Measurements from ENCODE around the gene SCAPER.
"Not testable (repeated sequence)": the region's sequence is repeated elsewhere in the genome, so short reads cannot be mapped to it uniquely, and the experiment has no call there.

Gene SCAPER

DNA sequence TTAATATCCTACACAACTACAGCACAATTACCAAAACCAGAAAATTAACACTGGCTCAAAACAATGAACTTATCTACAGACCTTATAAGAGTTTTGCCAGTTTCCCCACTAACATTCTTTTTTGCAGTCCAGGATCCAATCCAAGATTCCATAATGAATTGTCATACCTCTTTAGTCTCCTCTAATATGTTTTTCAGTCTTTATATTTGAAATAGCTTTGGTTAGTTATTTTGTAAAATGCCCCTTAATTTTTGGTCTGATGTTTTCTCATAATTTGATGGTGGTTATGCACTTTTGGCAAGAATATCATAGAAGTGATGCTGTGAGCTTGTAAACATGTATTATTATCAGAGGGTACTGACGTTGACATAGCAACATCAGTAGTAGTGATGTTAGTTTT is 444.3 kb downstream of the SCAPER start:
- DNase-seq: no peak

DNA sequence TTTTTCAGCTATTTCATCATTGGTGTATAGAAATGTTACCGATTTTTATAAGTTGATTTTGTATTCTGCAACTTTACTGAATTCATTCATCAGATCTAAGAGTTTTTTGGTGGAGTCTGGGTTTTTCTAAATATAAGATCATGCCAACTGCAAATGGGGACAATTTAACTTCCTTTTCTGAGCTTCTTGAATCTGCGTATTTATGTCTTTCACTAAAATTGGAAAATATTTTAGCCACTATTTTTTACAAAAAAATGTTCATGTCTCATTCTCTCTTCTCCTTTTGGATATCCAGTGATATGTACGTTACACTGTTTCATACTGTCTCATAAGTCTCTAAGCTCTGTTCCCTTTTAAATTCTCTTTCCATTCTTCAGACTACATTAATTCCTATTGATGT is 444.8 kb downstream of the SCAPER start:
- DNase-seq: no peak

DNA sequence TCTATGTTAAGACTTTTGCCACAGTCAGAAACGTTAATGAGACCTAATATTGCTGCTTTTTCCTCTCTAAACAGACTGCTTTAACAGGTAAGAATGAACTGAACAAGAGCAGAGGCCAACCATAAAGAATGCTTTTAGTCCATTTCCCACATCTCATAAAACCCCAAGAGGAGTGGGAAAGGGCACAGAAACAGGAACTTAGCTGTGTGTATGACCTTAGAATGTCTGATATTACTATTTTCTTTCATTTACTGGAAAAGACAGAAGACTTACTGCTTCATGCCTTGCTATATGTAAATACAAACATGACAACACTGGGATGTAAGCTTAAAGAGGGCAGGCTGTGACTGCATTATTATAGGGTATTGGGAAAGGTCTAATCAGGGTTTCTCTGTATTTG is 453.6 kb downstream of the SCAPER start:
- no peak for DNase-seq

DNA sequence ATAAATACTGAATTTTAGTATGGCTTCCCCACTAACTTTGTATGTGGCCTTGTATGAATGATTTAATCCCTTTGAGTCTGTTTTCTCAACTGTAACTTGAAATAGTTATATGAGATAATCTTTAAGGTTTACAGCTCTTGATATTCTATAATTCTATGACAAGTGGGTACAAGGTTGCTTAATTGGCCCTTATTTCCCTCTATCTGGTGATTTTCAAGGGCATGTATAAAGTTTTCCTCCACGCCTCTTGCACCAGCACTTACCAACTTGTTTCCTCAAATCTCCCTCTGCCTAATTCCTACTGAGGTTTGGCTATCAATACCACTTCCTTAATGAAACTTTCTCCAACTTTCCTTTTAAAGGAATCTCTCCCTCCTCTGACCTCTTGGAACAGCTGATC is 455.7 kb downstream of the SCAPER start:
- no peak for DNase-seq

DNA sequence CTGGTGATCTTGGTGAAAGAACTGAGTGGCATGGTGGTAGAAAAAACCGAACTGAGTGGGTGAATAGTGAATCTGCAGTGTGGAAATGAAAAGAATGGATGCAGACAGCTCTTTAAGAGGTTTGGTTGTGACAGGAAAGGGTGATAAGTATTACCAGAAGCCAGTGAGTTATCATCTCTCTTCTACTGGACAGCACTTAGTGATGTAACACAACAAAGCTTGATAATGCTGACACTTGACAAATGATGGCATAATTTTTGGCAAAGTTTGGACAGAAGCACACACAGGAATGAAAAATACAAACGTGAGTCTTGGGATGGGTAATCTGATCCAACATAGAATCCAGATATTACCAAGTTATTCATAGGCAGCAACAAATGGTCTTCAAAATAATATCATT is 456.4 kb downstream of the SCAPER start:
- DNase-seq: no peak

DNA sequence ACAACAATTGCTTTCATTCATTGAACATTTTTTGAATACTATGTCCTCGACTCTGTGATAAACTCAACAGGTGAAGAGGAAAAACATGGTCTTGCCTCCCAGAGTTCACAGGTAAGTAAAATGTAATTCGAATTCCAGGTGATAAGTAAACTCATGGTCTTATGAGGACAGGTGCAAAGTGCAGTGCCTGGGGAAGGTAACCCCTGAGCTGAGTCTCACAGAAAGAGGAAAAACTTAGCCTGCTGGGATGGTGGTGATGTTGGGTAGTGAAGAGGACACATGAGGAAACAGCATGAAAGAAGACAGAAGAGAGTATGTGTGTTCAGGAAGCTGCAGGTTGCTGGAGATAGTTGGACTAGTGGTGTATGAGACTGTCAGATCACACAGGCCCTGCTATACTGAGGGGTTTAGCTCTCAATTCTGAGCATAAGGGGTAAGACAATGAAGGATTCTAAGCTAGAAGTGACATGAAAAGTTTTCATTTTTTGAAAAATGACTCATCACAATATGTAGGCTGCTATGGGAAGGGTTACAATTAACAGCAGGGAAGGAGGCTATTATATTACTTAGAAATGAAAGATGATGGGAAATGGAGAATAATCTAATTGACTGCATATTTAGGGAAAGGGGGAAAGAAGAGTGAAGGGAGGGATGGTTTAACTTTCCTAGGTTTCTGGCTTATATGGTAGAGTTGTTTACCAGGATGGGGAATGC is 457.3 kb downstream of the SCAPER start:
- DNase-seq: no peak

DNA sequence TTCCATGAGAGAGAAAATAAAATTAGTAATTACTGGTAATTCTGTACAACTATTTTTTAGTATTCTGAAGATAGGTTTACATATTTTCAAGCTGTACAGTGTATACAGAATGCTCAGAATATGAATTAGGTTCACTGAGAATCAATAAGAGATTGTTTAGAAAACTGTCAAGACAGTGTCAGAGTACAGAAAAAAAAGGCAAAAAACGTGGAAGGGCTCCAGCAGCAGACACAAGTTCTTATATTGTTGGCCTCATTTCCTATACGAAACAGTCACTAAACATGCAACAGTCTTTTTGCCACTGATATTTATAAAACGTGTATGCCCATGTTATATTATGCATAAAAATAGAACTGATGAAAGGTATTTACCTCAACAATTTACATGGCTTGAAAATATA is 464.7 kb downstream of the SCAPER start:
- no peak for DNase-seq

DNA sequence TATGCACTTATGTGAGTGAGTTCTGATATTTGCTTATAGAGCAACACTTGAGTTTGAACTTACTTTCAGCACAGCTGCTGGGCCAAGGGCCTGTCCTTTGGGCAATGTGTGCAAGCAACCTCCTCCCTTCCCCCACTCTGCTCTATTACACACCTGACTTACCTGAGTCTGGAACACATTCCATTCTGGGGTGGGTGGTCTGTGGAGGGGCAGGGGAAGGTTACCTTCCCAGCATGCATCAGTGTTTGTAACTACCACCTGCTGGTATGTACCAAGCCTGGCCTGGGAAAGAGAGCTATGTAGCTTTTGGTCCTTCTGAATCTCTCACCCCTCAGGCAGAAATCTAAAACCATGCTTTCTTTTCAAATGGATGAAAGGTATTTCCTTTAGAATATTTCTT is 465.6 kb downstream of the SCAPER start:
- no peak for DNase-seq

DNA sequence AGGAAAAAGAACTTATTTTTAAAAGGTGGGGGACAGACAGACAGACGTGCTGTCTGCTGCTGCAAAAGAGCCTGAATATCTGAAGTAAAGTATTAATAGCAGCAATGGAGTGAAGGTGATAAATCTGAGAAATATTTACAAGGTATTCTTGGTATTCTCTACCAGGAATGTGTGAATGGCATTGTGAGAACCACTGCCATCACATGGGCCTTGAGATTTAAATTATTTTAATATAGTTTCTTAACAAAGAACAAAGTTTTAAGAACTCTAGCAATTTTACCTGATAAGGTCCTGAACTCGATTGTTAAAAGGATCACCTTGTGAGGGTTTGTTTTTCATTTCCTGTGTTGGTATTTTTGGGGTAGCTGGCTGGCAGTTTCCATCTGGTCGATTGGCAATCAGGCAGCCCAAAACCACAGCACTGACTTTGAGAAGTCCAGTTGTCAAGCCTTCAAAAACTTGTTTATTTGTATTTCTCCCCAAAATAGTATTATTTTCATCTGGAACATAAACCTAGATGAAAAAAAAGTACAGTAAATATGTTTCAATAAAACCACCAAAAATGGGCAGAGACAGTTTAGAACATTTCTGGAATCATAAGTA is 471.2 kb downstream of the SCAPER start:
- DNase-seq: no peak

DNA sequence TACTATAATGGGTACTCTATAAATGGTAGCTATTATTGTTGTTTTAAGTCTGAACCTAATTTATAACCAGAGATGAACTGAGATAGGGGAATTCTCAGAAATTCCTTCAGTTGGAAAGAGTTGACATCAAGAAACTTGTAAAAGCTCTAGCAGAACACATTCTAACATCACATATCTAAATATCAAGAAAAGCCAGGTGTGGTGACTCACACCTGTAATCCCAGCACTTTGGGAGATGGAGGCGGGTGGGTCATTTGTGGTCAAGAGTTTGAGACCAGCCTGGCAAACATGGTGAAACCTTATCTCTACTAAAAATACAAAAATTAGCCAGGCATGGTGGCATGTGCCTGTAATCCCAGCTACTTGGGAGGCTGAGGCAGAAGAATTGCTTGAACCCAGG is 472.1 kb downstream of the SCAPER start:
- DNase-seq: not testable (repeated sequence)

DNA sequence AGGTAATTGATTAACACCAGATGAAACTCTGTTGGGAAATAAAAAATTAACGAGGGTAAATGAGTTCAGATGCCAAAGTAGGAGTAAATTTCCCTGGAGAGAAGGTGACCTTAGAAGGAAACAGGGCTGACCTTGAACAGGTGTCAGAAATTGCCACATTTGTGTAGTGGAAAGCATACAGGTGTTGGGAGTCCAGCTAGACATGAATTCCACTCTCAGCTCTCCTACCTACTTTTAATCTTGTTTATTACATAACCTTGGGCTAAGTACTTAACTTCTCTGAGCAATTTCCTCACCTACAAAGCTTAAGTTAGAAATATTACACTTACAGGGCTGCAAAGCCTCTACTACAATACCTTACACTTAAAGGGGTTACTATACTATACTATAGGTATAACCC is 472.5 kb downstream of the SCAPER start:
- DNase-seq: no peak

DNA sequence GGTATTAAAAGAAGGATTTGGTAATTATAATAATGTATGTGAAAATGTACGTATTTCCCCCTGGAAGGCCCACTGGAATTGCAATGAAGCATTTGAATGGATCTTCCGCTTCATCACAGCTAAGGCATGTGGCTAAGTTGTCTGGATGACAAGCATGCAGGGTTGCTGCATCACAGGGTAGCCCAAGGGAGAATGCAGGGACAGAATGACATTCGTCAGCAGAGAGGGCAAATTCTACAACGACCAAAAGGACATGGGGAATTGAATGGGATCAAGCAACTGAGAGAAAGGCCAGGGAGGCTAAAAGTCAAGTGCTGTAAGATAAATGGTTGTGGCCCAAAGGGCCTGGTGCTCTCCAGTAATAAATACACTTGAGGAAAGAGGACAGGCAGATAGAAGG is 473.2 kb downstream of the SCAPER start:
- DNase-seq: no peak

DNA sequence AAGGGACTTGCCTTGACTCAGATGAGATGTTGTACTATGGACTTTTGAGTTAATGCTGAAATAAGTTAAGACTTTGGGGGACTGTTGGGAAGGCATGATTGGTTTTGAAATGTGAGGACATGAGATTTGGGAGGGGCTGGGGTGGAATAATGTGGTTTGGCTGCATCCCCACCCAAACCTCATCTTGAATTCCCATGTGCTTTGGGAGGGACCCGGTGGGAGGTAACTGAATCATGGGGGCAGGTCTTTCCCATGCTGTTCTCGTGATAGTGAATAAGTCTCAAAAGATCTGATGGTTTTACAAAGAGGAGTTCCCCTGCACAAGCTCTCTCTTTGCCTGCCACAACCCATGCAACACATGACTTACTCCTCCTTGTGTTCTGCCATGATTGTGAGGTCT is 474.4 kb downstream of the SCAPER start:
- DNase-seq: not testable (repeated sequence)

DNA sequence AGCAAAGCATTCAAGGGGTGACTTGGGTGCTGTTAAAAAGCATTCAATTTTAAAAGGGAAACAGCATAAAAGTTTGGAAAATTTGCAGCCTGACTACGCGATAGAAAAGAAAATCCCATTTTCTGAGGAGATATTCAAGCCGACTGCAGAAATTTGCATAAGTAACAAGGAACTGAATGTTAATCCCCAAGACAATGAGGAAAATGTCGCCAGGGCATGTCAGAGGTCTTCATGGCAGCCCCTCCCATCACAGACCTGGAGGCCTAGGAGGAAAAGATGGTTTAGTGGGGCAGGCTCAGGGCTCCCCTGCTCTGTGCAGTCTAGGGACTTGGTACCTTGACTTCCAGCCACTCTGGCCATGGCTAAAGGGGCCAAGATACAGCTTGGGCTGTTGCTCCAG is 475.5 kb downstream of the SCAPER start:
- no peak for DNase-seq

DNA sequence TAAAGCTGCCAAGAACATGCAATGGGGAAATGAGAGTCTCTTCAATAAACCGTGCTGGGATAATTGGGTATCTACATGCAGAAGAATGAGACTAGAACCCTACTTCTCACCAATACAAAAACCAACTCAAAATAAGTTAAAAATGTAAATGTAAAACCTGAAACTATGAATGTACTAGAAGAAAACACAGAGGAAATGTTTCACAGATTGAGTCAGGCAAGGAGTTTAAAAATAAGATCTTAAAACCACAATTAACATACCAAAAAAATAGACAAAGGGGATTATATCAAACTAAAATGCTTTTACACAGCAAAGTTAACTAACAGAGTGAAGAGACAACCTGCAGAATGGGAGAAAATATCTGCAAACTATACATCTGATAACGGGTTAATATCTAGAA is 478.2 kb downstream of the SCAPER start:
- no peak for DNase-seq

DNA sequence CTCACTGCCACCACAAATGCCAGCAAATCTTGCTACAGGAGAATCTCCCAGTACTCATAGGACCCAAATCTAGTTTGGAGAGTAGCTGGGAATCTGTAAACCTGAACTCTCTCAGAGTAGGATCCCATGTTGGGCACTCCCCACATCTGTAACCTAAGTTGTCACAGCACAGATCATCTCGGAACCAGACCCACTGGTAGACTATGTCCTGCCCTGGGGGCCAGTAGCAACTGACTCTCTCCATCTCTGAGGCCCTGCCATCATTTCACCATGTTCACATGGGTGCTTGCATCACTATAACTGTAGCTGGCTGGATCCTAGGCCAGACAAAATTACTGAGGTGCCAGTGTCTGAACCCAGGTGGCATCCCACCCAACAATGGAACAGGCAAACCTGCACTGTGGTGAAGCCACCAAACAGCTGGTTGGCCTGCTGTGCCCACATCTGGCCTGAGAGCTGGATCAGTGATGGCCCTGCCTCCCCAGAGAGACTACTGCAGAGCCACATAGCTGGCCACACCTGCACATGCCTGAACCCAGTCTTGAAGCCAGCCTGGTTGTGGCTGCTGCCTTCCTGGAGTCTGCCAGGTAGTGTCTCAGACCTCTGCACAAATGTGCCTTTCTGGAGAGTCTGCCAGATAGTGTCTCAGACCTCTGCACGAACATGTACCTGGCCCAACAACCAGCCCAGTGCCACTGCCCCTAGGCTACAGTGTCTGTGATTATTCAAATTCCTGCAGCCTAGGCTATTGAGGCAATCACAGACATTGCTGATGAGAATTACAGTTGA is 486.6 kb downstream of the SCAPER start:
- DNase-seq: no peak

DNA sequence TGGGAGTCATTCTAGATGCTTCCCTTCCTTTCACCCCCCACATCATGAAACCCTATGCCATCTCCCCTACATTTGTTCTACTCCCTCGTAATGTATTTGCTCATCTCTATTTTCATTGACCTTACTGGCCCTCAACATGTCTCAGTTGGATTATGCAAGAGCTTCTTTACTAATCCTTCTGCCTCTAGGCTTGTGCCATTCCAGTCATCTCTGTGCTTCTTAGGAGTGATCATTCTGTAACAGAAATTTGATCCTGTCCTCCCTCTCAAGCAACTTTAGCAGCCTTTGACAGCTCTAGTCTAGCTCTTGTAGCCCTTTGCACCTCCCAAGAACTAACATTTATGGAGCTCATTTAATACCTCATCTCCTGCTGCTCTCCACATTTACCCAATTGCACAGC is 503.9 kb downstream of the SCAPER start:
- DNase-seq: no peak

DNA sequence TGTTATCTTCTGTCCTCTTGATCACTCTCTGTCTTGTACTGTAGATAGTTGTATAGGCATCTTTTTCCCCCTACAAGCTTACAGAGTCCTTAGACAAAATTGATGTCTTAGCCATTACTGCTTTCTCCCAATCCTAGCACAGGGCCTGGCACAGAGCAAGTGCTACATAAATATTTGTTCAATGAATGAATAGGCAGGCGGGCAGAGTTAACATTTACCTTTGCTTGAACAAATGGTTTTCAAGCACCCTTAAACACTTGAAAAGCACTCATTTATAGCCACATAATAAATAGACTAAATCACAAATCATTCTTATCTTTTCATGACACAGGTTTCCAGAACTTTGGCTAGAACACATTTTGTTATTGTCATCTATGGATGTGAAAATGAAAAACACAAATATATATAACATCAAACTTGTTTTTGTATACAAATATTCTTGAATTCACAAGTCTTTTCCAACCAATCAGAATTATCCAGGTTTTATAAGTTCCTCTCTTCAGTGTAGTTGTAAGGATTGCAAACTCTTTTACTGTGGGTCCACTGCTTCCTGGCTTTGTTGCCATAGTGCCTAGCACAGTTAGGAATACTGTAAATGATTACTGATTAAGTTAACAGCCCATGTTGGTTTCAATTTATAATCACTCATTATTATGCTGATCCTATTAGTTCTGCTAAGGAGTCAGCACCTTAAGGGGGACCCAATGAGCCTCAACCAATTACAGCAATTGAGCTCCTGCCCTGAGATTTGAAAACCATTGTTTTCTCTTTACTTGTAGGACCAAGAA is 506.6 kb downstream of the SCAPER start:
- DNase-seq: peak; percentile 78

DNA sequence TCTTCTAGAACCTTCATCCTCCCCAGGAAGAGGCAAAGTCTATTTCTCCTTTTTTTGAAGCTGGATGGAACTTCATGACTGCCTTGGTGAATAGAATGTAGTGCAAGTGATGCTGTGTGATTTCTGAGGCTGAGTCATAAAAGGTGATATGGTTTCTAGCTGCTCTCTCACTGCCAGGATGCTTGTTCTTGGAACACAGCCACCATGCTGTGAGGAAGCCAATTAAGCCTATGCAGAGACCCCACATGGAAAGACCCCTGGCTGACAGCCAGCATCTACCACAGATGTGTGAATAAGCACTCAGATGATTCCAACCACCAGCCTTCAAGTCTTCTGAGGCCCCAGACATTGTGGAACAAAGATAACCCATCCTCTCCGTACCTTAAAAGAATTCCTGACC is 511.5 kb downstream of the SCAPER start:
- peak; percentile 6 for DNase-seq

DNA sequence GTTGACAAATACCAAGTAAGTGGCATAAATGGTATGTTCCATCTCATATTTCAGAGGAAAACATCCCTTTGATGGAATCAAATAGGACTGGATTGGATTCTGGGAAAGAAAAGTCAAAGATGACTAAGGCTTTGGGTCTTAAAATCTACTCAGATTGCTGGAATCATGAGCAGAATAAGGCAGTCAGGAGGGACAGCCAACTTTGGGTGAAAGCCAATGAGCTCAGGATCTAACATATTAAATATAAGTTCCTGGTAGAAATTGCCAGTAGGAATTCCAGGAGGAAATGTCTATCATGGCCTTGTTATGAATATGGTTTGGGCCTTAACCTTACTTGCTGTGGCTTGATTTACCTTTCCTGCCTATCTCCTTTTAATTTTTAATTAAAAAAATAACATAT is 513.3 kb downstream of the SCAPER start:
- DNase-seq: no peak

DNA sequence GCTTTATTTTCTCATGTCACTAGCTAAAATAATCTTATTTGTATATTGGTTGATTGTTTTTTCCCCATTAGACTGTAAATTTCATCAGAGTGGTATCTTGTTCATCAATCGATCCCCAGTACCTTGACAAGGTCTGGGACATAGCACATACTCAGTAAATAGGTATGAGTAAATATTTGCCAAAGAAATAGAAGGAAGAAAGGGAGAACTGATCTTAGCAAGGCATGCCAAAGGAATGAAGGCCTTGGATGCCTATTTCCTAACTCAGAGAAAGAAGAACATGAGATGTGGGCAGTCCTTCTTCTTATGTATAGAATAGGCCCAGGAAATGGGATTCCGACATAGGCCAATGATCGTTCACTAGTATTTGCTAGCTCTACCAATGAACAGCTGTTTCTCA is 513.8 kb downstream of the SCAPER start:
- DNase-seq: no peak

DNA sequence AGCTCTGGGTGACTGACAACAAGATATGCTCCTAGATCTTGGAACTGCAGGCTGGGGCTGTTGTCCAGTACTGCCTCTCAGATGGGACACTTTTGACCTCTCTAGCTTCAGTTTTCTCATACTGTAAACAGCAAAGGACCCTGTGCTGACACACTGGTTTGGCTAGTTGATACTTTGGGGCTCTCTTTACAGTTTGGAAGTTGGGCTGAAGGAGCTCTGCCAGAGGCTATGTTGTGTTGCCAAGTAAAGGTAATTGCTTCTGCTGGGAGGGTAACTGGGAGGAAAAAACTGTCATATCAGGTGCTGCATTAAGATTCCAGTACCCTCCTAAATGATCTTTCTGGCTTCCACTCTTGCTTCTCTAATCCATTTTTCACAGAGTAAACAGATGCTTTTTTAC is 514.6 kb downstream of the SCAPER start:
- no peak for DNase-seq

DNA sequence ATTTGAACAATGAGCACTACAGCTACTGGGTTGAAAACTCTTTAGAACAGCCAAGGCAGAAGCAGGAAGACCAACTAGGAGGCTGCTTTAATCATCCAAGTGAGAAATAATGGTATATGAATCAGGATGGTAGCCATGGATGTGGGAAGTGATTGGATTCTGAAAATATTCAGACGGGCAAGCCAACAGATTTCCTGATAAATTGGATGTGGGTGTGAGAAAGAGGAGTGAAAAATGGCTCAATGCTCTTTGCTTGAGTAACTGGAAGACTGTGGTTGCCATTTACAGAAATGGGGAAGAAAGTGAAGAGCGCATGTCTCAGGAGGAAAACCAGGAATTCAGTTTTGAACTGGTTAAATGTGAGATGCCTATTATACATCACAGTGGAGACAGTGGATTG is 518.2 kb downstream of the SCAPER start:
- DNase-seq: no peak

DNA sequence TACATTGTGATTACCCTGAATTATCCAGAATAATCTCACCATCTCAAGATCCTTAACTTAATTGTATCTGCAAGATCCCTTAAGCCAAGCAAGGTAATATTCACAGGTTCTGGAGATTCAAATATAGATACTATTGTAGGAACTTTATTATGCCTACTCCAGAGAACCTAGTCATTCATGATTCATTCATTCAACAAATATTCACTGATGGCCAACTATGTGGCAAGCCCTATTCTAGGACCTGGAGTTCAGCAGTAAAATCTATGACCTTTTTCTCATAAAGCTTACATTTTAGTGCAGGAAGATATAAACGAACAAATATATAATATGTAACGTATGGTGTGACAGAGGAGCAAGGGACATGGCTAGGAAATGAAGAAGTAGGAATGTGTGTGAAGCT is 519.0 kb downstream of the SCAPER start:
- no peak for DNase-seq

All from SHP77 treated with DMSO at 0.1 percent for 48 hours (cell line).